ENCODE data around the gene OSBPL10.

OSBPL10 gene

GRCh38 chr3:31673950-31674349 lies 307.1 kb downstream of the OSBPL10 start:
- TF ChIP-seq POLR2AphosphoS5 (IDR thresholded peaks at IDR 0.05; ENCODE audit: low read depth, low read length): no peak
- TF ChIP-seq POLR2A (IDR thresholded peaks at IDR 0.05; ENCODE audit: low read depth, low read length): no peak
- TF ChIP-seq SPI1 (IDR thresholded peaks at IDR 0.05; ENCODE audit: low read depth, low read length): no peak
- TF ChIP-seq POU2F2 (IDR thresholded peaks at IDR 0.05; ENCODE audit: low read depth, low read length): no peak
- no peak for TF ChIP-seq TAF1 (IDR thresholded peaks at IDR 0.05; ENCODE audit: low read depth, low read length)
- no peak for DNase-seq (ENCODE audit: insufficient read length, low spot score)
- no peak for FAIRE-seq

- no peak for TF ChIP-seq SPI1 (IDR thresholded peaks at IDR 0.05; ENCODE audit: low read depth, low read length)
- TF ChIP-seq TAF1 (IDR thresholded peaks at IDR 0.05; ENCODE audit: low read depth, low read length): no peak
- FAIRE-seq (no peak), DNase-seq (ENCODE audit: insufficient read length, low spot score) (no peak)
Measured at GRCh38 chr3:31671976-31672375, 309.1 kb downstream of the OSBPL10 start.

GRCh38 chr3:31671451-31671850 lies 309.6 kb downstream of the OSBPL10 start:
- no peak for DNase-seq (ENCODE audit: insufficient read length, low spot score)
- FAIRE-seq: no peak
- TF ChIP-seq POU2F2 (IDR thresholded peaks at IDR 0.05; ENCODE audit: low read depth, low read length) (no peak), PAX5 (IDR thresholded peaks at IDR 0.05; ENCODE audit: insufficient read depth, low read length, severe bottlenecking) (no peak), SPI1 (IDR thresholded peaks at IDR 0.05; ENCODE audit: low read depth, low read length) (no peak), POLR2AphosphoS5 (IDR thresholded peaks at IDR 0.05; ENCODE audit: low read depth, low read length) (no peak), POLR2A (IDR thresholded peaks at IDR 0.05; ENCODE audit: low read depth, low read length) (no peak), TAF1 (IDR thresholded peaks at IDR 0.05; ENCODE audit: low read depth, low read length) (no peak)

GRCh38 chr3:31670722-31671121 lies 310.3 kb downstream of the OSBPL10 start:
- FAIRE-seq: no peak

GRCh38 chr3:31670136-31670535 lies 310.9 kb downstream of the OSBPL10 start:
- TF ChIP-seq POU2F2 (IDR thresholded peaks at IDR 0.05; ENCODE audit: low read depth, low read length) (no peak), TAF1 (IDR thresholded peaks at IDR 0.05; ENCODE audit: low read depth, low read length) (no peak), SPI1 (IDR thresholded peaks at IDR 0.05; ENCODE audit: low read depth, low read length) (no peak), POLR2A (IDR thresholded peaks at IDR 0.05; ENCODE audit: low read depth, low read length) (no peak), PAX5 (IDR thresholded peaks at IDR 0.05; ENCODE audit: insufficient read depth, low read length, severe bottlenecking) (no peak), POLR2AphosphoS5 (IDR thresholded peaks at IDR 0.05; ENCODE audit: low read depth, low read length) (no peak)
- no peak for DNase-seq (ENCODE audit: insufficient read length, low spot score)
- no peak for FAIRE-seq

More at GRCh38 chr3:31670722-31671121, 310.3 kb downstream of the OSBPL10 start:
- no peak for DNase-seq (ENCODE audit: insufficient read length, low spot score)
- no peak for TF ChIP-seq POU2F2 (IDR thresholded peaks at IDR 0.05; ENCODE audit: low read depth, low read length)
- TF ChIP-seq TAF1 (IDR thresholded peaks at IDR 0.05; ENCODE audit: low read depth, low read length): no peak
- no peak for TF ChIP-seq SPI1 (IDR thresholded peaks at IDR 0.05; ENCODE audit: low read depth, low read length)
- no peak for TF ChIP-seq PAX5 (IDR thresholded peaks at IDR 0.05; ENCODE audit: insufficient read depth, low read length, severe bottlenecking)
- no peak for TF ChIP-seq POLR2AphosphoS5 (IDR thresholded peaks at IDR 0.05; ENCODE audit: low read depth, low read length)
- TF ChIP-seq POLR2A (IDR thresholded peaks at IDR 0.05; ENCODE audit: low read depth, low read length): no peak

GRCh38 chr3:31668242-31668641 lies 312.8 kb downstream of the OSBPL10 start:
- TF ChIP-seq TAF1 (IDR thresholded peaks at IDR 0.05; ENCODE audit: low read depth, low read length): no peak
- TF ChIP-seq POLR2AphosphoS5 (IDR thresholded peaks at IDR 0.05; ENCODE audit: low read depth, low read length): no peak
- TF ChIP-seq POLR2A (IDR thresholded peaks at IDR 0.05; ENCODE audit: low read depth, low read length): no peak
- TF ChIP-seq PAX5 (IDR thresholded peaks at IDR 0.05; ENCODE audit: insufficient read depth, low read length, severe bottlenecking): no peak
- TF ChIP-seq POU2F2 (IDR thresholded peaks at IDR 0.05; ENCODE audit: low read depth, low read length): no peak
- no peak for TF ChIP-seq SPI1 (IDR thresholded peaks at IDR 0.05; ENCODE audit: low read depth, low read length)
- FAIRE-seq (no peak), DNase-seq (ENCODE audit: insufficient read length, low spot score) (no peak)

GRCh38 chr3:31667582-31667981 lies 313.5 kb downstream of the OSBPL10 start:
- FAIRE-seq (no peak), DNase-seq (ENCODE audit: insufficient read length, low spot score) (no peak)
- no peak for TF ChIP-seq POLR2AphosphoS5 (IDR thresholded peaks at IDR 0.05; ENCODE audit: low read depth, low read length)
- TF ChIP-seq POLR2A (IDR thresholded peaks at IDR 0.05; ENCODE audit: low read depth, low read length): no peak
- no peak for TF ChIP-seq POU2F2 (IDR thresholded peaks at IDR 0.05; ENCODE audit: low read depth, low read length)
- no peak for TF ChIP-seq PAX5 (IDR thresholded peaks at IDR 0.05; ENCODE audit: insufficient read depth, low read length, severe bottlenecking)
- no peak for TF ChIP-seq TAF1 (IDR thresholded peaks at IDR 0.05; ENCODE audit: low read depth, low read length)
- TF ChIP-seq SPI1 (IDR thresholded peaks at IDR 0.05; ENCODE audit: low read depth, low read length): no peak

GRCh38 chr3:31664031-31664430 lies 317.0 kb downstream of the OSBPL10 start:
- DNase-seq (ENCODE audit: insufficient read length, low spot score) (no peak), FAIRE-seq (no peak)
- TF ChIP-seq TAF1 (IDR thresholded peaks at IDR 0.05; ENCODE audit: low read depth, low read length) (no peak), SPI1 (IDR thresholded peaks at IDR 0.05; ENCODE audit: low read depth, low read length) (no peak), POU2F2 (IDR thresholded peaks at IDR 0.05; ENCODE audit: low read depth, low read length) (no peak), PAX5 (IDR thresholded peaks at IDR 0.05; ENCODE audit: insufficient read depth, low read length, severe bottlenecking) (no peak), POLR2AphosphoS5 (IDR thresholded peaks at IDR 0.05; ENCODE audit: low read depth, low read length) (no peak), POLR2A (IDR thresholded peaks at IDR 0.05; ENCODE audit: low read depth, low read length) (no peak)

- no peak for TF ChIP-seq SPI1 (IDR thresholded peaks at IDR 0.05; ENCODE audit: low read depth, low read length)
- TF ChIP-seq TAF1 (IDR thresholded peaks at IDR 0.05; ENCODE audit: low read depth, low read length): no peak
- peak; percentile 38; the same call in 1 of the 2 replicates for TF ChIP-seq POLR2AphosphoS5 (IDR thresholded peaks at IDR 0.05; ENCODE audit: low read depth, low read length)
- DNase-seq (ENCODE audit: insufficient read length, low spot score): no peak
- FAIRE-seq: no peak
Measured at GRCh38 chr3:31661993-31662670, 318.9 kb downstream of the OSBPL10 start.

- no peak for DNase-seq (ENCODE audit: insufficient read length, low spot score)
- TF ChIP-seq SPI1 (IDR thresholded peaks at IDR 0.05; ENCODE audit: low read depth, low read length) (no peak), POLR2A (IDR thresholded peaks at IDR 0.05; ENCODE audit: low read depth, low read length) (no peak), TAF1 (IDR thresholded peaks at IDR 0.05; ENCODE audit: low read depth, low read length) (no peak), POLR2AphosphoS5 (IDR thresholded peaks at IDR 0.05; ENCODE audit: low read depth, low read length) (no peak), PAX5 (IDR thresholded peaks at IDR 0.05; ENCODE audit: insufficient read depth, low read length, severe bottlenecking) (no peak), POU2F2 (IDR thresholded peaks at IDR 0.05; ENCODE audit: low read depth, low read length) (no peak)
- FAIRE-seq: no peak
Measured at GRCh38 chr3:31661286-31661685, 319.8 kb downstream of the OSBPL10 start.
